ENCODE measurements around the gene LPO.

The LPO gene

DNA sequence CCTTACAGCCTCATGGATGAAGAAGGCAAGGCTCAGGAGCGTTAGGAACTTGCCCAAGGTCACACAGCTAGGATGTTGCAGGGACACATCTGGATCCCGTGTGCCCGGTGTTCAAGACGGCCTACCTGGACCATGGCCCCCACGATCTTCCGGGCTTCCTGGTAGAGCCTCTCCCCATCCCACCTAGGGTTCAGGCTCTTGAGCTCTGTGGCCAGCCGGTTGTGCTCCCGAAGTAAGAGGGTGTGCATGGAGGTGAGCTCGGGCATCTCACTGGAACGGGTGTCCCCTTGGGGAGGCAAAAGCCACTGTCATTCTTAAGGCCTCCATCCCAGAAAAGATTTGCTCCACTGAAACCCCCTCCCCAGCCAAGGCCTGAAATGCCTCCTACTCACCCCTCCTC, 37.0 kb downstream of the LPO start:
- H3K4me3 ChIP-seq (ENCODE audit: low read length): no peak overlapping the region
- H3K27ac ChIP-seq (ENCODE audit: low read length): no peak overlapping the region
- no peaks in the 10 kb centered on the region for H3K36me3 ChIP-seq (ENCODE audit: insufficient read depth, low read depth, low read length)
- no peaks in the 10 kb centered on the region for H3K9me3 ChIP-seq (ENCODE audit: insufficient read depth, low read depth, low read length)
- peaks cover 29% of the 10 kb centered on the region for H3K27me3 ChIP-seq (ENCODE audit: insufficient read depth, low read length)
- no peaks in the 10 kb centered on the region for H3K4me1 ChIP-seq (ENCODE audit: insufficient read depth, low read length)
- H3K9ac ChIP-seq (ENCODE audit: low read depth, low read length): no peak overlapping the region

DNA sequence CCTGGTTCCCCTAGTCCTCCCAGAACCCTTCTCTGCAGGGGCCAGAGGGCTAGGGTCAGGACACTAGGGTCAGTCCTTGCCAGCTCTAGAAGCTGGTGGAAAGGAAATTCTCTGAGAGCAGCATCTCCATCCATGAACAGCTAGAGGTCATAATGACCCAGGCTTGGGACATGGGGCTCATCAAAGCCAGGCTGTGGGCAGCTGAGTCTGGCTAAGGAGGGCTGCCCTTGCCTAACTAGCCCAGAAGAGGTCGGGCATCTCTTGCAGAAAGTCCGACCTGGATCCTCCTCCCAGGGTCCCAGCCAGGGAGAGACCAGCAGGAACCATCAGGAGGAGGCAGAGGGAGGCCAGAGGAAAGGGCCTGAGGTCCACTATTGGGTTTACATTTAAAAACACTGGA, 38.0 kb downstream of the LPO start:
- Histone ChIP-seq H3K4me1 (ENCODE audit: insufficient read depth, low read length) (no peaks in the 10 kb centered on the region), H3K9me3 (ENCODE audit: insufficient read depth, low read depth, low read length) (no peaks in the 10 kb centered on the region), H3K9ac (ENCODE audit: low read depth, low read length) (no peak overlapping the region), H3K27ac (ENCODE audit: low read length) (no peak overlapping the region), H3K4me3 (ENCODE audit: low read length) (no peak overlapping the region), H3K36me3 (ENCODE audit: insufficient read depth, low read depth, low read length) (no peaks in the 10 kb centered on the region), H3K27me3 (ENCODE audit: insufficient read depth, low read length) (peaks cover 29% of the 10 kb centered on the region)

DNA sequence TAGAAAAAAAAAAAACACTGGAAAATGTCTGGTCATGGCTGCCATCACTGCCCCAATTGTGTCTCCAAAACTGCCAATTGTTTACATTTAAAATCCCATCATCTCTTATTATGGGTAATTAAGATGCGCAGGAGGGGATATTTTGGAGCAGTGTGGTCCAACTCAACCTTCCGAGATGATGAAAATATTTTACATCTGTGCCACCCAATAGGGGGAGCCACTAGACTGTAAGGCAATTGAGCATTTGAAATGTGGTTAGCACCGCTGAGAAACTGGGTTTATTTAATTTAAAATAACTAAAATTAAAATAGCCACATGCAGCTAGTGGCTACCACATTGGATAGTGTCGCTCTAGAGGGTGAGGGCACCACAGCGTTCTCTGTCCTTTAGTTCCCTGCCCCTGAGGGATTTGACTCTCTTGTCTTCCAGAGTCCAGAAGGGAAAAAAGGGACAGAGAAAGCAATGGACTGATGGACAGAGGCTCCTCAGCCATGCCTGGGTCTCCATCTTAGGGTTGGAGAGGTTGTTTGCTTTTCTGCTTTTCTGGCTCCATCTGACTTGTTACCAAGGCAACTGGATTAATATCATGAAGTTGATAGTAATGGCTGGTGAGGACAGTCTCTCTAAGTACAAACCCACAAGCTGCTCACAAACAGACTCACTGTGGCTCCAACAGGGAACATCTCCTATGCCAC, 38.9 kb downstream of the LPO start:
- Histone ChIP-seq H3K27me3 (ENCODE audit: insufficient read depth, low read length) (peaks cover 29% of the 10 kb centered on the region), H3K27ac (ENCODE audit: low read length) (no peak overlapping the region), H3K4me1 (ENCODE audit: insufficient read depth, low read length) (no peaks in the 10 kb centered on the region), H3K9me3 (ENCODE audit: insufficient read depth, low read depth, low read length) (no peaks in the 10 kb centered on the region), H3K4me3 (ENCODE audit: low read length) (no peak overlapping the region), H3K36me3 (ENCODE audit: insufficient read depth, low read depth, low read length) (no peaks in the 10 kb centered on the region), H3K9ac (ENCODE audit: low read depth, low read length) (no peak overlapping the region)

DNA sequence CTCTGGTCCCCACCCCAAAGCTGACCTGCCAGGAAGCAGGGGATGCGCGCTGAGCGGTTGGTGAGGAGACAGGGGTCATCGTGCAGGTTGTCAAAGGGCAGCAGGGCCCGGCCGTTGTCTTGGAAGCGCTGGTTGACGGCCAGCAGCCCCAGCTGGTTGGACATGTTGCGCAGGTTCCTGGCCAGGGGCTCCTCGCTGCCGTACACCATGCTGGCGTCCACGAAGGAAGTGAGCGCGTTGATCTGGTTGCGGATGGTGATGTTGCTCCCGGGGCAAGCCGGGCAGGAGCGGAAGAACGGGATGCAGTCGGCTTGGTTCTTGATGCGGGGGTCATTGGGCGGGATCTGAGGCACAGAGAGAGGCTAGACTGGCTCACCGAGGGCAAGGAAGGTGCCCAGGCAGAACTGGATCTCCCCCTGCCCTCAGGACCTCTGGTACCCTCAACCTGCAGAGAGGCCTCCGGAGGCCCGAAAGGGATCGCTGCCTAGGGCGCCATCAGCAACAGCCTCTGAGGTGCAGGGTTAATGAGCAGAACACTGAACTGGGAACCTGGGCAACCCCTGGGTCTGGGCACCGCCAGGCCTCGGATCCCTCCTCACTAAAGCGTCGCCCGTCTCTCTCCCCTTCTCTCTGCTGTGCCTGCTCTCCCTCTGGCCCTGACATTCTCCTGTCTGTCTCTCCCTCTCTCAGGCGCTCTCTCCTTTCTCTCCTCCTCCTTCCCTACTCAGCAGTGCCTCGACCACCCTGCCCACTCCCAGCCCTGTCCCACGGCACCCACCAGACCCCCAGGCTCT, 39.6 kb downstream of the LPO start:
- no peak overlapping the region for H3K4me3 ChIP-seq (ENCODE audit: low read length)
- no peaks in the 10 kb centered on the region for H3K9me3 ChIP-seq (ENCODE audit: insufficient read depth, low read depth, low read length)
- H3K9ac ChIP-seq (ENCODE audit: low read depth, low read length): no peak overlapping the region
- H3K27me3 ChIP-seq (ENCODE audit: insufficient read depth, low read length): peaks cover 29% of the 10 kb centered on the region
- H3K4me1 ChIP-seq (ENCODE audit: insufficient read depth, low read length): no peaks in the 10 kb centered on the region
- no peak overlapping the region for H3K27ac ChIP-seq (ENCODE audit: low read length)
- no peaks in the 10 kb centered on the region for H3K36me3 ChIP-seq (ENCODE audit: insufficient read depth, low read depth, low read length)

DNA sequence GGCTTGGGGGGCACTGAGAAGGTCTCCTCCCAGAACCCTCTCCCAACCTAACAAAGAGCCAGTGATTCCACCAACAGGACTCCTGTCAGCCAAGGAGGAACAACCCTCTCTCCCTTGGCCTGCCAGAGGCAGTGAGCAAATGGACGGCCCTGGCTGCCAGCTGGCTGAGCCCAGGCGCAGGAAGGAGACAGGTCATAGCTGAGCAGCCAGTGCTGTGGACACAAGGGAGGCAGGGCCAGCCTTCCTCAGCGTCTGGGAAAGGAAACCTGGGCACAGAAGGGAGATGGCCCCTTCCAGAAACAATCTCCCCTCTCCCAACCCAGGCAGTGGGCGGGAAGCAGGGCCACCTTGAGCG, 40.3 kb downstream of the LPO start:
- H3K4me3 ChIP-seq (ENCODE audit: low read length): no peak overlapping the region
- H3K27me3 ChIP-seq (ENCODE audit: insufficient read depth, low read length): peaks cover 29% of the 10 kb centered on the region
- no peaks in the 10 kb centered on the region for H3K36me3 ChIP-seq (ENCODE audit: insufficient read depth, low read depth, low read length)
- no peaks in the 10 kb centered on the region for H3K4me1 ChIP-seq (ENCODE audit: insufficient read depth, low read length)
- H3K27ac ChIP-seq (ENCODE audit: low read length): no peak overlapping the region
- H3K9me3 ChIP-seq (ENCODE audit: insufficient read depth, low read depth, low read length): no peaks in the 10 kb centered on the region
- no peak overlapping the region for H3K9ac ChIP-seq (ENCODE audit: low read depth, low read length)

DNA sequence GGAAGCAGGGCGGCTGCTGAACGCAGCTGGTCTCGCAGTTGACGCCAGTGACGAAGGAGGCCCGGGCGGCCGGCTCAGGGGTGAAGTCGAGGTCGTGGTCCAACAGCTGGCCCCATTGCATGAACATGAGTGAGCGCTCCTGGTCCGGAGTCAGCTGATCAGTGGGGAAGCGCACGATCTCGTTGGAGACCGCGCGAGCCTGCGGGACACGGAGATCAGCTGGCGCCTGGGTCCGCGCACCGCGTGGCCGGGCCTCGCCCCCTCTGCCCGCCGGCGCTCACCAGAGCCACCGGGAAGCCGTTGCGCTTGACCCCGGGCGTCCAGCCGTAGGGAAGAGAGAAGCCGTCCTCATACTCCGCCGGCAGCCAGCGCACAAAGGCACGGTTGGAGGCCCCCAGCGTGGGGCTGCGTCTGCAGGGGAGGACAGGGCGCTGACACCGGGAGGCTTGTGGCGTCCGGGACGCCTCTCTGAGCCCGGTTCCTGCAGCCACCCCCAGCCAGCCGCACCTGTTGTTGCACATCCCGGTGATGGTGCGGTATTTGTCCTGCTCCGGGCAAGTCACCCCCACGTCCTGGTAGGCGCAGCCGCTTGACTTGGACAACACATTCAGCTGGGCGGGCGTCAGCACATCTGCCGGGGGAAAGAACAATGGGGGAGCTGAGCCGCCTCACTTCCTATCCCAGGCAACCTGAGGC, 40.8 kb downstream of the LPO start:
- H3K9ac ChIP-seq (ENCODE audit: low read depth, low read length): no peak overlapping the region
- H3K4me1 ChIP-seq (ENCODE audit: insufficient read depth, low read length): peaks cover 5% of the 10 kb centered on the region; the same call in 1 of the 2 replicates
- no peak overlapping the region for H3K4me3 ChIP-seq (ENCODE audit: low read length)
- peaks cover 29% of the 10 kb centered on the region for H3K27me3 ChIP-seq (ENCODE audit: insufficient read depth, low read length)
- no peaks in the 10 kb centered on the region for H3K9me3 ChIP-seq (ENCODE audit: insufficient read depth, low read depth, low read length)
- no peak overlapping the region for H3K27ac ChIP-seq (ENCODE audit: low read length)
- H3K36me3 ChIP-seq (ENCODE audit: insufficient read depth, low read depth, low read length): no peaks in the 10 kb centered on the region

DNA sequence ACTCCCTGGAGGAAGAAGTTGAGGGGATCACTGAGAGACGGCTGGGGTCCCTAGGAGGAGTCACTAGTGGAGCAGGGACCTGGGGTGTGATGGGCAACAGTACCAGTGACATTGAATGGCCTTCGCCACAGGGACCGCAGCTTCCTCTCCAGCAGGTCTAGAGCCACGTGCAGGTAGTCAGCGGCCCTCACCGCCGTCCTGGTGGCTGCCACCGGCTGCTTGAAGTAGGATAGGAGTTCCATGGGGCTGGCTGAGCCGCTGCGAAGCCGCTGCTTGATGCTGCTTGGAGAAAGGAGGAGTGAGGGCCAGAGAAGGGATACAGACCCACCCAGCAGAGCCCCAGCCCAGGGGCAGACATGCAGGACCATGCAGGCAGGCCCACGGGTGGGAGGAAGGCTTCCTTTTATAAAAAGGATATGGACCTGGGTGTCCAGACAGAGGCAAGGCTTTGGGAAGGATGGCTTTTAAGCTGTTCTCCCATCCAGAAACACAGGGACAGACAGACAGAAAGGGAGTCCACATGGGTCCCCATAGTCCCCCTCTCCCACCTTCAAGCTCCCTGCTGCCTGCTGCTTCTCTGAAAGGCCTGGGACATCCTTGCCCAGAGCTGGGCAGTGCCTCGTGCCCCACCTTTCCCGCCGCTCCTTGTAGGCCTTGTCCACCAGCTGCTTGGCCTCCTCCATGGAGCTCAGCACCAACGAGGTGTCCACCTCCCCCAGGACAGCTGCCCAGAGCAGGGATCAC, 41.5 kb downstream of the LPO start:
- H3K4me3 ChIP-seq (ENCODE audit: low read length): no peak overlapping the region
- no peaks in the 10 kb centered on the region for H3K36me3 ChIP-seq (ENCODE audit: insufficient read depth, low read depth, low read length)
- peaks cover 12% of the 10 kb centered on the region; the same call in 1 of the 2 replicates for H3K4me1 ChIP-seq (ENCODE audit: insufficient read depth, low read length)
- no peak overlapping the region for H3K9ac ChIP-seq (ENCODE audit: low read depth, low read length)
- H3K9me3 ChIP-seq (ENCODE audit: insufficient read depth, low read depth, low read length): no peaks in the 10 kb centered on the region
- no peak overlapping the region for H3K27ac ChIP-seq (ENCODE audit: low read length)
- peaks cover 29% of the 10 kb centered on the region for H3K27me3 ChIP-seq (ENCODE audit: insufficient read depth, low read length)

DNA sequence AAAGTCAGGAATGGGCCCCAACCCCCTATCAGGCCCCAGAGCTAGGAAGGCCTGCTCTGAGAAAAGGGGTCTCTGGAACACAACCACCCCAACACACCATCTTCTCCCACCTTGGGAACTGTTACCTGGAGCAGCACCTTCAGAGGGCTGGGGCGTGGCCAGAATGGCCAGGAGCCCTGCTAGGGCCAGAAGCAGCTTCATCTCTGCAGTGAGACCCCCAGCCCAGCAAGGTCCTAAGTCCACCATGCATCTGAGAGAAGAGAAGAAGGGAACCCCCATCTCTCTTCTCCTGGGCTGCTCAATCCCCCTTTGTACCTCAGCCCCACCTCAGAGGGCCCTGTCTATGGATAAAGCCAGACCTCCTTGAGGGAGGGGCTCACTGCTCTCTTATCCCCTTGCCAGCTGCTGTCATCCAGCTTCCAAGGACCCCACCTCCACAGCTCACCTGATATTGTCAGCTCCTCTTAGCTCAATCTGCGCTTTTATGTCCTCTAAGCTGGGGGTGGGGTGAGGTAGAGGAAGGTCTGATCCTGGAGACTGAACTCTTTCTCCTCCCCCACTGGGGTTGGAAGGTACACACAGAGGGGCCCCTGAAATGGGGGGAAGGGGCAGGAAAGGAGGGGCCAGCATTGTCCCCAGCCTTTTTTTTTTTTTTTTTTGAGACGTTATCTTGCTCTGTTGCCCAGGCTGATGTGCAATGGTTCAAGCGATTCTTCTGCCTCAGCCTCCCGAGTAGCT, 42.3 kb downstream of the LPO start, which contains the start of gene MPO:
MPO (minus strand) TSS at position 456 of the 738 bp plus-strand sequence; CDS start at position 279, 177 bp downstream.
- no peaks in the 10 kb centered on the region for H3K36me3 ChIP-seq (ENCODE audit: insufficient read depth, low read depth, low read length)
- peaks cover 29% of the 10 kb centered on the region for H3K27me3 ChIP-seq (ENCODE audit: insufficient read depth, low read length)
- no peak within 1 kb of the TSS for H3K9ac ChIP-seq (ENCODE audit: low read depth, low read length)
- H3K4me3 ChIP-seq (ENCODE audit: low read length): no peak within 1 kb of the TSS
- no peak within 1 kb of the TSS for H3K27ac ChIP-seq (ENCODE audit: low read length)
- H3K4me1 ChIP-seq (ENCODE audit: insufficient read depth, low read length): peaks cover 15% of the 10 kb centered on the region; the same call in 1 of the 2 replicates
- no peaks in the 10 kb centered on the region for H3K9me3 ChIP-seq (ENCODE audit: insufficient read depth, low read depth, low read length)

DNA sequence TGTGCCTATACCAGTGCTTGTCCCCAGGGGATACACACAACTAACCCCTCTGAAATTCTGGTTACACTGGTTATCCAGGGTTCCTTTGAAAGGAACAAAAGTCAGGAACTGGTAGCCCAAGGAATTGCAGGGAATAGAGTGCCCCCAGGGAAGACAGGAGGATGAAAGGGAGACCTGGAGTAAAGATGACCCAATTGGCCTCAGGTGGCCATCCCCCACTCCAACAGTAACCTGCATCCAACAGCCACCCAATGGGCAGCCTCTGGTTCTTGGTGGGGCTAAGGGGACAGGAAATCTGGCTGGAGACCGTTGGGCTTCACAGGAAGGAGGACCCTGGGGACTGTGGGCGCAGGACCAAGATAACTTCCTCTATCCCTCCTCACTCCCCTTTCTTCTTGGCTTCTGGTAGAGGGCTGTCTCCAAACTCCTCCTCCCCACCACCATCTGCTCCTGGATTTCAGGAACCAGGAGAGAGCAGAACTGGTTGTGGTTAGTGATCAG, 43.2 kb downstream of the LPO start:
- H3K4me1 ChIP-seq (ENCODE audit: insufficient read depth, low read length): peaks cover 15% of the 10 kb centered on the region; the same call in 1 of the 2 replicates
- no peak overlapping the region for H3K4me3 ChIP-seq (ENCODE audit: low read length)
- H3K9ac ChIP-seq (ENCODE audit: low read depth, low read length): no peak overlapping the region
- no peak overlapping the region for H3K27ac ChIP-seq (ENCODE audit: low read length)
- H3K27me3 ChIP-seq (ENCODE audit: insufficient read depth, low read length): peaks cover 29% of the 10 kb centered on the region
- H3K9me3 ChIP-seq (ENCODE audit: insufficient read depth, low read depth, low read length): no peaks in the 10 kb centered on the region
- no peaks in the 10 kb centered on the region for H3K36me3 ChIP-seq (ENCODE audit: insufficient read depth, low read depth, low read length)

DNA sequence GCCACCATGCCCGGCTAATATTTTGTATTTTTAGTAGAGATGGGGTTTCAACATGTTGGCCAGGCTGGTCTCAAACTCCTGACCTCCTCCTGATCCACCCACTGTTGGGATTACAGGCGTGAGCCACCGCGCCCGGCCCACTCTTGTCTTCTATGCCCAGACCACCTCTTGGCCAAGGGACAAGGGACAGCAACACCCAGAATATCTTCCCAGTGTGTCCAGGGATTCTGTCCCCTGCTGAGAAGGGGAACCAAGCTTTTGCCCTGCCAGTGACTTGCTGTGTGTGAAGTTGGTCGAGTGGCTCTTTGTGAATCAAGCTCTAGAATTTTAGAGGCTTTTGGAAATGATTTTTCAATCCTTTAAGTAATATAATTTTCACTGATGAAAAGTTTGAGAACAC, 44.1 kb downstream of the LPO start:
- Histone ChIP-seq H3K9ac (ENCODE audit: low read depth, low read length) (no peak overlapping the region), H3K27ac (ENCODE audit: low read length) (no peak overlapping the region), H3K4me3 (ENCODE audit: low read length) (no peak overlapping the region), H3K9me3 (ENCODE audit: insufficient read depth, low read depth, low read length) (no peaks in the 10 kb centered on the region), H3K27me3 (ENCODE audit: insufficient read depth, low read length) (peaks cover 27% of the 10 kb centered on the region), H3K4me1 (ENCODE audit: insufficient read depth, low read length) (peaks cover 15% of the 10 kb centered on the region; the same call in 1 of the 2 replicates), H3K36me3 (ENCODE audit: insufficient read depth, low read depth, low read length) (no peaks in the 10 kb centered on the region)

Data from iPS-20b (cell line).